CD4-positive, alpha-beta T cell (primary cell): ENCODE data around the gene GPR65. TPM values are rescaled to one million over a fixed set of nuclear protein-coding genes. Genes with fewer than 3 reads are reported as not detected.

ENCODE experiments used
- ATAC-seq: fragments of 200-7000 bp; cut with Tn5 transposase; one replicate; pipeline ENCODE4 v1.10.0; 2022; ENCODE audit warnings: mild to moderate bottlenecking; ENCODE audit not compliant: poor library complexity
- CTCF ChIA-PET: fragments of 350-600 bp; sonication (Branson Sonifier 250); formaldehyde crosslinking; loops from one replicate; lab custom pipeline; 2021; ENCODE audit warnings: antibody characterized with exemption, inconsistent platforms; lab: Charles Lee
- POLR2A ChIA-PET: fragments of 350-600 bp; sonication (Branson Sonifier 250); formaldehyde crosslinking; loops from one replicate; lab custom pipeline; 2021; ENCODE audit warnings: antibody characterized with exemption, inconsistent platforms; lab: Charles Lee
- DNase-seq, 14 experiments: peaks; one replicate each; pipeline ENCODE4 v3.0.0-alpha.2; 2013 to 2020; ENCODE audit warnings: mixed read lengths in 2 of 14
- H3K27ac ChIP-seq, 2 donors: one replicate each; pipeline versions ENCODE4 v1.5.1 to v1.7.0; 2013; ENCODE audit warnings: low read length in 2 of 2, low read depth in 1 of 2, mild to moderate bottlenecking in 1 of 2
- H3K27me3 ChIP-seq, 2 experiments: 1 replicate in 1 of 2; 2 replicates in 1 of 2; pipeline versions ENCODE4 v1.6.1 to v1.7.0; 2013; ENCODE audit warnings: low read length in 2 of 2, control low read depth in 1 of 2, mild to moderate bottlenecking in 1 of 2, moderate library complexity in 1 of 2; ENCODE audit not compliant: insufficient read depth in 2 of 2, control insufficient read depth in 1 of 2
- H3K36me3 ChIP-seq: one replicate; pipeline ENCODE4 v1.6.1; 2013; ENCODE audit warnings: low read length, control low read depth; ENCODE audit not compliant: insufficient read depth
- H3K4me1 ChIP-seq: one replicate; pipeline ENCODE4 v1.6.1; 2013; ENCODE audit warnings: low read length, control low read depth; ENCODE audit not compliant: insufficient read depth
- H3K4me3 ChIP-seq: one replicate; pipeline ENCODE4 v1.5.1; 2013; ENCODE audit warnings: mild to moderate bottlenecking, low read length, moderate library complexity
- H3K9me3 ChIP-seq, 2 experiments: 1 replicate in 1 of 2; 2 replicates in 1 of 2; pipeline versions ENCODE4 v1.6.1 to v1.7.0; 2013; ENCODE audit warnings: low read length in 2 of 2, mild to moderate bottlenecking in 2 of 2, control low read depth in 1 of 2, moderate library complexity in 1 of 2; ENCODE audit not compliant: control insufficient read depth in 1 of 2, insufficient read depth in 1 of 2
- H3K27ac Mint-ChIP-seq: one replicate; pipeline ENCODE4 v1.8.0; 2020; ENCODE audit warnings: mixed read lengths
- H3K27me3 Mint-ChIP-seq: one replicate; pipeline ENCODE4 v1.8.0; 2021; ENCODE audit warnings: mixed read lengths
- H3K36me3 Mint-ChIP-seq: one replicate; pipeline ENCODE4 v1.8.0; 2021; ENCODE audit warnings: low read depth, mixed read lengths
- H3K4me1 Mint-ChIP-seq: one replicate; pipeline ENCODE4 v1.8.0; 2021; ENCODE audit warnings: low read depth, mixed read lengths
- H3K4me3 Mint-ChIP-seq: one replicate; pipeline ENCODE4 v1.8.0; 2020; ENCODE audit warnings: mild to moderate bottlenecking, mixed read lengths
- H3K9me3 Mint-ChIP-seq: one replicate; pipeline ENCODE4 v1.8.0; 2020; ENCODE audit warnings: mixed read lengths
- CTCF ChIP-seq: fragments of 200-600 bp; IDR thresholded peaks from one replicate; pipeline ENCODE4 v1.8.0; 2022; ENCODE audit warnings: antibody characterized with exemption, mild to moderate bottlenecking
- intact Hi-C, 2 experiments: fragments of 100-400 bp; cut with DNase I in 1 of 2; cut with micrococcal nuclease in 1 of 2; formaldehyde crosslinking; loops; one replicate each; pipeline versions ENCODE4 v1.15.1 to v1.9.0; 2023 to 2025; cut with DNase I, micrococcal nuclease
- total RNA-seq, 174 experiments: library from RNA in 2 of 174; stranded (reverse) in 2 of 174; gene quantifications; one replicate each; pipeline ENCODE4 v1.2.3 and lab custom pipeline; 2021 to 2026

GPR65 gene
- total RNA-seq, 2 experiments from 2014 or later = 10.5 to 10.7 TPM

- peak overlapping the region; percentile 97 for H3K27ac Mint-ChIP-seq
- no peaks in the 10 kb centered on the region for H3K27me3 Mint-ChIP-seq
- H3K27me3 ChIP-seq = no peaks in the 10 kb centered on the region
- H3K4me3 Mint-ChIP-seq = peak overlapping the region; percentile 84
- intact Hi-C loops = loop anchor here in 1 of 2 experiments (5.0 kb wide), 2 partner anchors 549 to 784 kb away; partner anchors contain the start of genes EML5 and PTPN21
- no peak for TF ChIP-seq CTCF
- H3K9me3 Mint-ChIP-seq = no peaks in the 10 kb centered on the region
- ATAC-seq = no peak
- peaks cover 90% of the 10 kb centered on the region for H3K4me1 Mint-ChIP-seq
- peaks cover 21% of the 10 kb centered on the region for H3K36me3 ChIP-seq
- H3K27ac ChIP-seq = peak overlapping the region in 1 of 2 donors; percentile 45
- H3K4me3 ChIP-seq = peak overlapping the region; percentile 61
- no peaks in the 10 kb centered on the region for H3K9me3 ChIP-seq
- ChIA-PET POLR2A (no interaction called here), CTCF (no interaction called here)
- peaks cover 15% of the 10 kb centered on the region for H3K4me1 ChIP-seq
- H3K36me3 Mint-ChIP-seq = peaks cover 67% of the 10 kb centered on the region
- no peak for DNase-seq
Observed at GRCh38 chr14:88008039-88008742, 3.3 kb downstream of the GPR65 start.

GRCh38 chr14:88009486-88009885 is 4.6 kb downstream of the GPR65 start:
- H3K27ac Mint-ChIP-seq = peak overlapping the region; percentile 97
- CTCF ChIA-PET = interaction anchor here (1.1 kb wide), 1 partner anchor 16 kb away, joined by 4 read pairs; the partner anchor contains the start of gene GALC
- TF ChIP-seq CTCF = no peak
- H3K9me3 ChIP-seq = no peaks in the 10 kb centered on the region
- H3K27me3 Mint-ChIP-seq = no peaks in the 10 kb centered on the region
- no peak for DNase-seq
- intact Hi-C loops = loop anchor here in 1 of 2 experiments (5.0 kb wide), 2 partner anchors 548 to 783 kb away; partner anchors contain the start of genes EML5 and PTPN21
- no peak for ATAC-seq
- peaks cover 97% of the 10 kb centered on the region for H3K4me1 Mint-ChIP-seq
- POLR2A ChIA-PET = interaction anchor here (0.9 to 1.4 kb wide), 4 partner anchors 15 to 57 kb away, joined by 3 to 8 read pairs (median 4); partner anchors contain the start of gene GALC
- no peak overlapping the region for H3K4me3 ChIP-seq
- peak overlapping the region in 1 of 2 donors; percentile 11 for H3K27ac ChIP-seq
- peaks cover 76% of the 10 kb centered on the region for H3K36me3 Mint-ChIP-seq
- H3K9me3 Mint-ChIP-seq = no peaks in the 10 kb centered on the region
- H3K27me3 ChIP-seq = no peaks in the 10 kb centered on the region
- peak overlapping the region; percentile 79 for H3K4me3 Mint-ChIP-seq
- peaks cover 23% of the 10 kb centered on the region for H3K4me1 ChIP-seq
- H3K36me3 ChIP-seq = peaks cover 25% of the 10 kb centered on the region

- peak overlapping the region in 1 of 2 donors; percentile 3 for H3K27ac ChIP-seq
- DNase-seq (no peak), ATAC-seq (no peak)
- H3K9me3 ChIP-seq = no peaks in the 10 kb centered on the region
- intact Hi-C loops = loop anchor here in 1 of 2 experiments (5.0 kb wide), 1 partner anchor 68 kb away; no protein-coding TSS in a partner anchor
- TF ChIP-seq CTCF = no peak
- H3K4me1 ChIP-seq = peaks cover 21% of the 10 kb centered on the region
- Mint-ChIP-seq H3K4me3 (peak overlapping the region; percentile 60), H3K9me3 (no peaks in the 10 kb centered on the region), H3K4me1 (peaks cover 89% of the 10 kb centered on the region), H3K36me3 (peaks cover 72% of the 10 kb centered on the region), H3K27ac (peak overlapping the region; percentile 97), H3K27me3 (no peaks in the 10 kb centered on the region)
- ChIA-PET POLR2A (no interaction called here), CTCF (no interaction called here)
- no peak overlapping the region for H3K4me3 ChIP-seq
- peaks cover 25% of the 10 kb centered on the region for H3K36me3 ChIP-seq
- no peaks in the 10 kb centered on the region for H3K27me3 ChIP-seq
Observed at GRCh38 chr14:88010331-88010730, 5.4 kb downstream of the GPR65 start.
